MCF 10A (cell line): ENCODE measurements around the gene IGSF23. TPM values are rescaled to one million over a fixed set of nuclear protein-coding genes. Genes with fewer than 3 reads are reported as not detected.

Experiments used
- BruUV-seq: library from RNA; stranded (reverse); fragments of 400-500 nt; replicated peaks from 2 replicates; lab custom pipeline; 2021; lab: Mats Ljungman, UMichigan
- CTCF ChIA-PET: fragments of 300-600 bp; sonication (Branson Sonifier 250); formaldehyde crosslinking; extraction: SDS; loops from one replicate; lab custom pipeline; 2021; ENCODE audit warnings: antibody characterized with exemption, inconsistent platforms; lab: Yijun Ruan, JAX
- POLR2A ChIA-PET: fragments of 300-600, 350-650 bp; sonication (Branson Sonifier 250); formaldehyde crosslinking; extraction: SDS; loops from one replicate; lab custom pipeline; 2020; ENCODE audit warnings: antibody characterized with exemption, inconsistent platforms; lab: Yijun Ruan, JAX
- DNase-seq: peaks from one replicate; pipeline ENCODE4 v3.0.0-alpha.2; 2018; ENCODE audit not compliant: unreplicated experiment
- H3K27ac Mint-ChIP-seq: one replicate; pipeline ENCODE4 v1.8.0; 2022; ENCODE audit warnings: mild to moderate bottlenecking, low read depth, mixed read lengths; ENCODE audit not compliant: unreplicated experiment
- H3K27me3 Mint-ChIP-seq: one replicate; pipeline ENCODE4 v1.8.0; 2022; ENCODE audit warnings: mixed read lengths; ENCODE audit not compliant: insufficient read depth, unreplicated experiment
- H3K36me3 Mint-ChIP-seq: one replicate; pipeline ENCODE4 v1.8.0; 2022; ENCODE audit warnings: mild to moderate bottlenecking, moderate library complexity, mixed read lengths; ENCODE audit not compliant: insufficient read depth, unreplicated experiment
- H3K4me1 Mint-ChIP-seq: one replicate; pipeline ENCODE4 v1.8.0; 2022; ENCODE audit warnings: mixed read lengths; ENCODE audit not compliant: insufficient read depth, unreplicated experiment
- H3K4me3 Mint-ChIP-seq: one replicate; pipeline ENCODE4 v1.8.0; 2022; ENCODE audit warnings: mild to moderate bottlenecking, moderate library complexity, mixed read lengths; ENCODE audit not compliant: unreplicated experiment
- H3K9me3 Mint-ChIP-seq: one replicate; pipeline ENCODE4 v1.8.0; 2022; ENCODE audit warnings: mixed read lengths; ENCODE audit not compliant: unreplicated experiment
- CTCF ChIP-seq: fragments of 200-600 bp; IDR thresholded peaks from one replicate; pipeline ENCODE4 v1.8.0; 2022; ENCODE audit warnings: antibody characterized with exemption, mild to moderate bottlenecking; ENCODE audit not compliant: unreplicated experiment
- intact Hi-C: fragments of 100-400 bp; cut with micrococcal nuclease; formaldehyde crosslinking; loops from 2 replicates; pipeline ENCODE4 v1.14.1; 2022
- microRNA-seq: library from miRNA; unstranded; fragments of <30 nt; microRNA quantifications from one replicate; pipeline ENCODE4 v1.2.0, GENCODE V29; 2022
- total RNA-seq: library from RNA; stranded (reverse); gene quantifications from 2 replicates; pipeline ENCODE4 v1.2.3, GENCODE V29; 2022

IGSF23 gene
- total RNA-seq, 1 experiment from 2014 or later = not detected

DNA sequence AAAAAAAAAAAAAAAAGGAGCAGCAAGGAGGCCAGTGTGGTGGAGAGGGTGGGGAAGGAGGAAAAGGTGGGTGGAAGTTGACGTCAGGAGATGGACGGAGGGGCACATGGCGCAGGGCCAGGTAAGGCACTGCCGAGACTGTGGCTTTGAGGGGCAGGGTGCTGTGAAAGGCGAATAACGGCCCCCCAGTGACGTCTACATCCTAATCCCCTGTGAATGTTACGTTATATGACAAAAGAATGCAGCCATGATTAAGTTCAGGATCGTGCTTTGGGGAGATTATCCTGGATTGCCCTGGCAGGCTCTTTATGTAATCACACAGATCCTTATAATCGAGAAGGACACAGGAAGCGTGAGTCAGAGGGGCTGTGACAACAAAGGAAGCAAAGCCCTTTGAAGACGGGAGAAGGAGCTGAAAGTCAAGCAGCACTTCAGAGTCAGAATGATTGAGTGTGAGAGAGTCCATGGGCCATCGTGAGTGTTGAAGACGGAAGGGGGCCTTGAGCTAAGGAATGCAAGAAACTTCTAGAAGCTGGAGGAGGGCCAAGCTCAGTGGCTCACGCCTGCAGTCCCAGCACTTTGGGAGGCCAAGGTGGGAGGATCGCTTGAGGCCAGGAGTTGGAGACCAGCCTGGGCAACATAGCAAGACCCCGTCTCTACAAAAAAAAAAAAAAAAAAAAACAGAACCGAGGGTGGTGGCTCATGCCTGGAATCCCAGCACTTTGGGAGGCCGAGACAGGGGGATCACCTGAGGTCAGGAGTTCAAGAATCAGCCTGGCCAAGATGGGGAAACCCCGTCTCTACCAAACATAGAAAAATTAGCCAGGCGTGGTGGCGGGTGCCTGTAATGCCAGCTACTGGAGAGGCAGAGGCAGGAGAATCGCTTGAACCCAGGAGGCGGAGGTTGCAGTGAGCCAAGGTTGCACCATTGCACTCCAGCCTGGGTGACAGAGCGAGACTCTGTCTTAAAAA lies 71.8 kb downstream of the IGSF23 start:
- BruUV-seq = no TSS peak
- Mint-ChIP-seq H3K27ac (no peak overlapping the region), H3K4me3 (no peak overlapping the region), H3K4me1 (peaks cover 20% of the 10 kb centered on the region), H3K9me3 (no peaks in the 10 kb centered on the region), H3K27me3 (no peaks in the 10 kb centered on the region), H3K36me3 (peaks cover 14% of the 10 kb centered on the region)
- ChIA-PET CTCF (no interaction called here), POLR2A (interaction anchor here (0.6 to 0.9 kb wide), 3 partner anchors 39 to 111 kb away, joined by 3 read pairs; no protein-coding TSS in a partner anchor)
- DNase-seq = peak; percentile 83
- no peak for TF ChIP-seq CTCF
- intact Hi-C loops = no loop called here

DNA sequence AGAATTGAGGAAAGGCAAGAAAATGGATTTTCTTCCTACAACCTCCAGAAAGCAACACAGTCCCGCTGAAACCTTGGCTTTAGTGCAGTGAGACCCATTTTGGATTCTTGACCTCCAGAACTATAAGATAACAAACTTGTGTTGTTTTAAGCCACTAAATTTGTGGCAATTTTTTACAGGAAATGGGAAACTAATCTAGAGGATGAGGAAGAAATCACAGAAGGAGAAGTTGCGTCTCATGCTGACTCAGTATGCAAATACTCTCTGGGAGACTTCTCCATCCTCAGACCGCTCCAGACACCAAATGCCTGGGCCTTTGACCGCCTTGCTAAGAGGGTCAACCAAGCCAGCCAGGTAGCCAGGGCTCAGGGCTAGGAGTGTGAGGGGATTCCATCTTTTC lies 72.5 kb downstream of the IGSF23 start:
- Mint-ChIP-seq H3K4me3 (no peak overlapping the region), H3K4me1 (peaks cover 20% of the 10 kb centered on the region), H3K9me3 (no peaks in the 10 kb centered on the region), H3K36me3 (peaks cover 11% of the 10 kb centered on the region), H3K27me3 (no peaks in the 10 kb centered on the region), H3K27ac (no peak overlapping the region)
- POLR2A ChIA-PET = no interaction called here
- CTCF ChIA-PET = interaction anchor here (0.6 kb wide), 1 partner anchor 13 kb away, joined by 3 read pairs; no protein-coding TSS in a partner anchor
- no peak for DNase-seq
- intact Hi-C loops = no loop called here
- BruUV-seq = no TSS peak
- TF ChIP-seq CTCF = no peak

Small RNAs within 50 kb of the gene (microRNA-seq; reads per million reads assigned to microRNA genes)
- gene MIR4531 = not detected

Other genes with a start within 250 kb of the IGSF23 start
- 3.1 and 4.0 TPM in 2 replicates for gene ZNF285, start 212.0 kb upstream of the IGSF23 start, total RNA-seq
- 2.6 and 2.9 TPM in 2 replicates for gene ZNF229, start 165.1 kb upstream of the IGSF23 start, total RNA-seq
- gene ZNF180, start 113.0 kb upstream of the IGSF23 start, total RNA-seq = 3.2 and 4.4 TPM in 2 replicates
- gene CEACAM20, start 83.9 kb upstream of the IGSF23 start, total RNA-seq = not detected in 2 replicates
- 140 and 141 TPM in 2 replicates for gene PVR, start 30.3 kb downstream of the IGSF23 start, total RNA-seq
- 13.2 and 25.6 TPM in 2 replicates for gene CEACAM19, start 57.9 kb downstream of the IGSF23 start, total RNA-seq
- not detected in 2 replicates for gene CEACAM16, start 85.6 kb downstream of the IGSF23 start, total RNA-seq
- gene BCL3, start 135.1 kb downstream of the IGSF23 start, total RNA-seq = 24.4 and 32.1 TPM in 2 replicates
- 9.6 and 14.6 TPM in 2 replicates for gene CBLC, start 164.3 kb downstream of the IGSF23 start, total RNA-seq
- gene BCAM, start 195.5 kb downstream of the IGSF23 start, total RNA-seq = 2.9 and 5.0 TPM in 2 replicates
- gene NECTIN2, start 232.7 kb downstream of the IGSF23 start, total RNA-seq = 46.5 and 56.7 TPM in 2 replicates